ENCODE data around the gene ENG. TPM values are rescaled to one million over a fixed set of nuclear protein-coding genes. Genes with fewer than 3 reads are reported as not detected.

The ENG gene
- total RNA-seq, 1 experiment from 2014 or later, result 0.76 TPM

DNA sequence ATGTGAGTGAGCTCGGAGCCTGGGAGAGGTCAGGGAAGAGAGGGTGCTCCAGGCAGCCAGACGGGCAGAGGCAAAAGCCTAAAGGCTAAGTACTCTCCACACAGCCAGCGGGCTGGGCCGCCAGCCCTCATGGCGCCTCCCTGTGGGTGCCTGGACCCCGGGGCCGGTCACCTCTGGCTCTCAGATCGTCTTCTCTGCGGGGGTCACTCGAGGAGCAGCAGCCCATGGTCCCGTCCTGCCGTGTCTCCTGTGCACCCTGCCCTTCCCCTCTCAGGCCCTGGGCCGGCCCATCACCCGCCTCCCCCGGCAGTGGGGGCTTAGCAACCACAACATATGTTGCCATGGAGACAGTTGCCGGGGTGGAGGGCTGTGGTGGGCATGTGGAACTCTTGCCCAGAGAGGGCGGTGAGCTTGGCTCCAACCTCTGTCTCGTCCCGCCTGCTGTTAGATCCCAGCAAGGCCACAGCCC lies 18.8 kb upstream of the ENG start:
- DNase-seq (ENCODE audit: low read depth, low spot score) (no peak), ATAC-seq (no peak)
- no peaks in the 10 kb centered on the region for H3K9me2 ChIP-seq (ENCODE audit: insufficient read depth)
- RAD21 ChIA-PET (ENCODE audit: low non-redundant PET in 1 of 2, low total read pairs in 2 of 2, uncharacterized antibody in 2 of 2, unreplicated experiment in 2 of 2), result no interaction called here
- H4K20me1 ChIP-seq (ENCODE audit: insufficient read depth), result no peaks in the 10 kb centered on the region
- no TSS peak for BruUV-seq (replicated peaks)
- no peak overlapping the region for H3K4me2 ChIP-seq (ENCODE audit: low read length)
- peaks cover 14 to 51% of the 10 kb centered on the region in 2 experiments for H3K4me1 ChIP-seq (ENCODE audit: control insufficient read depth in 1 of 2, insufficient read depth in 2 of 2, low read length in 2 of 2)
- CTCF ChIA-PET, result interaction anchor here (1.7 kb wide), 1 partner anchor 48 kb away, joined by 6 read pairs; no protein-coding TSS in a partner anchor
- H3K9me3 ChIP-seq (ENCODE audit: control insufficient read depth in 1 of 2, insufficient read depth in 1 of 2, low read depth in 1 of 2, low read length in 2 of 2), result no peaks in the 10 kb centered on the region
- no peak overlapping the region for H3K27ac ChIP-seq (ENCODE audit: low read depth, low read length)
- H3K4me3 ChIP-seq (replicated peaks in 1 of 2; ENCODE audit: low read depth in 1 of 2, low read length in 2 of 2), result no peak overlapping the region
- no peaks in the 10 kb centered on the region for H3K36me3 ChIP-seq (ENCODE audit: control insufficient read depth in 1 of 2, insufficient read depth in 2 of 2, low read length in 2 of 2)
- no peaks in the 10 kb centered on the region for H3K27me3 ChIP-seq (ENCODE audit: insufficient read depth, low read length)
- TF ChIP-seq POLR2A (IDR thresholded peaks at IDR 0.05; ENCODE audit: borderline replicate concordance, extremely low read depth, insufficient read depth, insufficient read length) (no peak), SP1 (IDR thresholded peaks at IDR 0.05; ENCODE audit: low read depth) (no peak), CBX3 (IDR thresholded peaks at IDR 0.05; ENCODE audit: low read depth) (no peak), ZFX (IDR thresholded peaks at IDR 0.05) (no peak), ZNF274 (IDR thresholded peaks at IDR 0.05; ENCODE audit: low read depth, low read length) (no peak), FOSL1 (IDR thresholded peaks at IDR 0.05; ENCODE audit: low read depth) (no peak), EGR1 (IDR thresholded peaks at IDR 0.05; ENCODE audit: low read depth) (no peak), JUND (IDR thresholded peaks at IDR 0.05) (no peak), TCF7L2 (IDR thresholded peaks at IDR 0.05; ENCODE audit: borderline replicate concordance, extremely low read depth, insufficient read depth, insufficient read length) (no peak), EZH2phosphoT487 (IDR thresholded peaks at IDR 0.05; ENCODE audit: borderline replicate concordance) (no peak)
- TF ChIP-seq, protein P1, sequence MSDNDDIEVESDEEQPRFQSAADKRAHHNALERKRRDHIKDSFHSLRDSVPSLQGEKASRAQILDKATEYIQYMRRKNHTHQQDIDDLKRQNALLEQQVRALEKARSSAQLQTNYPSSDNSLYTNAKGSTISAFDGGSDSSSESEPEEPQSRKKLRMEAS (IDR thresholded peaks at IDR 0.05), result no peak
- TF ChIP-seq, protein P2, sequence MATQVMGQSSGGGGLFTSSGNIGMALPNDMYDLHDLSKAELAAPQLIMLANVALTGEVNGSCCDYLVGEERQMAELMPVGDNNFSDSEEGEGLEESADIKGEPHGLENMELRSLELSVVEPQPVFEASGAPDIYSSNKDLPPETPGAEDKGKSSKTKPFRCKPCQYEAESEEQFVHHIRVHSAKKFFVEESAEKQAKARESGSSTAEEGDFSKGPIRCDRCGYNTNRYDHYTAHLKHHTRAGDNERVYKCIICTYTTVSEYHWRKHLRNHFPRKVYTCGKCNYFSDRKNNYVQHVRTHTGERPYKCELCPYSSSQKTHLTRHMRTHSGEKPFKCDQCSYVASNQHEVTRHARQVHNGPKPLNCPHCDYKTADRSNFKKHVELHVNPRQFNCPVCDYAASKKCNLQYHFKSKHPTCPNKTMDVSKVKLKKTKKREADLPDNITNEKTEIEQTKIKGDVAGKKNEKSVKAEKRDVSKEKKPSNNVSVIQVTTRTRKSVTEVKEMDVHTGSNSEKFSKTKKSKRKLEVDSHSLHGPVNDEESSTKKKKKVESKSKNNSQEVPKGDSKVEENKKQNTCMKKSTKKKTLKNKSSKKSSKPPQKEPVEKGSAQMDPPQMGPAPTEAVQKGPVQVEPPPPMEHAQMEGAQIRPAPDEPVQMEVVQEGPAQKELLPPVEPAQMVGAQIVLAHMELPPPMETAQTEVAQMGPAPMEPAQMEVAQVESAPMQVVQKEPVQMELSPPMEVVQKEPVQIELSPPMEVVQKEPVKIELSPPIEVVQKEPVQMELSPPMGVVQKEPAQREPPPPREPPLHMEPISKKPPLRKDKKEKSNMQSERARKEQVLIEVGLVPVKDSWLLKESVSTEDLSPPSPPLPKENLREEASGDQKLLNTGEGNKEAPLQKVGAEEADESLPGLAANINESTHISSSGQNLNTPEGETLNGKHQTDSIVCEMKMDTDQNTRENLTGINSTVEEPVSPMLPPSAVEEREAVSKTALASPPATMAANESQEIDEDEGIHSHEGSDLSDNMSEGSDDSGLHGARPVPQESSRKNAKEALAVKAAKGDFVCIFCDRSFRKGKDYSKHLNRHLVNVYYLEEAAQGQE (IDR thresholded peaks at IDR 0.05; ENCODE audit: low read depth), result no peak
- intact Hi-C loops (cut with micrococcal nuclease), result no loop called here
- H2AFZ ChIP-seq (ENCODE audit: low read depth, low read length, poor library complexity, severe bottlenecking), result no peak overlapping the region
- H3K79me2 ChIP-seq (ENCODE audit: insufficient read depth, low read length), result no peaks in the 10 kb centered on the region; the same call in 1 of the 2 replicates
- H3K9ac ChIP-seq (ENCODE audit: low read length), result no peak overlapping the region
- POLR2A ChIA-PET, result interaction anchor here (0.8 kb wide), 1 partner anchor 33 kb away, joined by 3 read pairs; no protein-coding TSS in a partner anchor
